PC-9 (cell line): ENCODE measurements around the gene CAV1. TPM values are rescaled to one million over a fixed set of nuclear protein-coding genes. Genes with fewer than 3 reads are reported as not detected.
A peak's percentile ranks its signal among the peaks of the same experiment; 100 is the strongest.

Experiments
- BruUV-seq: library from RNA; stranded (reverse); fragments of 400-500 nt; replicated peaks from 2 replicates; lab custom pipeline; 2021; lab: Mats Ljungman, UMichigan
- CTCF ChIA-PET: fragments of 300-600 bp; sonication (Branson Sonifier 250); formaldehyde crosslinking; loops from one replicate; lab custom pipeline; 2022; ENCODE audit warnings: antibody characterized with exemption; lab: Charles Lee
- POLR2A ChIA-PET: fragments of 300-600 bp; sonication (Branson Sonifier 250); formaldehyde crosslinking; loops from one replicate; lab custom pipeline; 2022; ENCODE audit warnings: antibody characterized with exemption; ENCODE audit not compliant: unreplicated experiment; lab: Charles Lee
- DNase-seq, 2 experiments: peaks; one replicate each; pipeline versions ENCODE4 v3.0.0 to v3.0.0-alpha.2; 2015 to 2022; ENCODE audit warnings: mixed read lengths in 1 of 2
- H2AFZ ChIP-seq: fragments of 200-600 bp; sonication (generic); 2 replicates; pipeline ENCODE4 v1.8.1; 2017; ENCODE audit warnings: antibody characterized with exemption
- H3F3A ChIP-seq: fragments of 200-600 bp; sonication (generic); 2 replicates; pipeline ENCODE4 v1.8.1; 2017; ENCODE audit warnings: antibody characterized with exemption, mild to moderate bottlenecking, low read depth; ENCODE audit not compliant: insufficient read depth
- H3K27ac ChIP-seq: fragments of 200-600 bp; sonication (generic); 2 replicates; pipeline ENCODE4 v1.6.1; 2016; ENCODE audit warnings: mixed run types
- H3K27me3 ChIP-seq: fragments of 200-600 bp; sonication (generic); 2 replicates; pipeline ENCODE4 v1.6.1; 2016; ENCODE audit warnings: low read depth, mixed run types; ENCODE audit not compliant: insufficient read depth
- H3K36me3 ChIP-seq: fragments of 200-600 bp; sonication (generic); 2 replicates; pipeline ENCODE4 v1.6.1; 2016; ENCODE audit warnings: low read depth, mixed run types
- H3K4me1 ChIP-seq: fragments of 200-600 bp; sonication (generic); replicated peaks from 2 replicates; pipeline ENCODE4 v1.6.1; 2016; ENCODE audit warnings: mixed run types; ENCODE audit not compliant: insufficient read depth
- H3K4me2 ChIP-seq: fragments of 200-600 bp; sonication (generic); 2 replicates; pipeline ENCODE4 v1.6.1; 2017; ENCODE audit warnings: mixed run types
- H3K4me3 ChIP-seq: fragments of 200-600 bp; sonication (generic); 2 replicates; pipeline ENCODE4 v1.6.1; 2016; ENCODE audit warnings: mixed run types
- H3K79me2 ChIP-seq: fragments of 200-600 bp; sonication (generic); 2 replicates; pipeline ENCODE4 v1.6.1; 2017; ENCODE audit warnings: low read depth, mixed run types
- H3K9me2 ChIP-seq: fragments of 200-600 bp; sonication (generic); 2 replicates; pipeline ENCODE4 v1.8.1; 2017; ENCODE audit warnings: mild to moderate bottlenecking; ENCODE audit not compliant: insufficient read depth
- H3K9me3 ChIP-seq: fragments of 200-600 bp; sonication (generic); 2 replicates; pipeline ENCODE4 v1.8.1; 2016; ENCODE audit warnings: low read depth; ENCODE audit not compliant: insufficient read depth
- H4K20me1 ChIP-seq: fragments of 200-600 bp; sonication (generic); 2 replicates; pipeline ENCODE4 v1.8.1; 2017; ENCODE audit not compliant: insufficient read depth
- EZH2 ChIP-seq: fragments of 200-600 bp; sonication (generic); IDR thresholded peaks from 2 replicates; pipeline ENCODE4 v1.8.0; 2017; ENCODE audit warnings: antibody characterized with exemption, low read depth
- intact Hi-C: fragments of 100-400 bp; cut with micrococcal nuclease; formaldehyde crosslinking; loops from one replicate; pipeline ENCODE4 v1.10.0; 2022; ENCODE audit not compliant: unreplicated experiment
- total RNA-seq: library from RNA; stranded (reverse); gene quantifications from 2 replicates; pipeline ENCODE4 v1.2.3, GENCODE V29; 2021
- TF ChIP-seq, protein P1 (sequence below): fragments of 200-600 bp; sonication (generic); conservative IDR thresholded peaks from 2 replicates; pipeline ENCODE4 v1.6.1; 2017; ENCODE audit warnings: mixed run types, antibody characterized with exemption, mild to moderate bottlenecking, moderate library complexity

The CAV1 gene
- total RNA-seq, 1 experiment from 2014 or later, result 1,077 TPM

DNA sequence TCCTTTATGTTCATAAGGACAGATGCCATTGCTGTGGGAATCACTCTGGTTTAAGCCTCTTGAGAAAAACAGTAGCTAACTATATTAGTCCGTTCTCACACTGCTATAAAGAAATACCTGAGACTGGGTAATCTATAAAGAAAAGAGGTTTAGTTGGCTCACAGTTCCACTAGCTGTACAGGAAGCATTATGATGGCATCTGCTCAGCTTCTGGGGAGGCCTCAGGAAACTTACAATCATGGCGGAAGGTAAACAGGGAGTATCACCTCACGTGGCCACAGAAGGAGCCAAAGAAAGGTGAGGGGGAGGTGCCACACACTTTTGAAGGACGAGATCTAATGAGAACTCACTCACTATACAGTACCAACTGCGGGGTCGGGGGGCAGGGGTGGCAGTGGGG is 28.2 kb upstream of the CAV1 start:
- H3K27me3 ChIP-seq, result no peaks in the 10 kb centered on the region
- H3K9me3 ChIP-seq, result no peaks in the 10 kb centered on the region
- POLR2A ChIA-PET, result interaction anchor here (0.6 kb wide), 1 partner anchor 127 kb away, joined by 4 read pairs; no protein-coding TSS in a partner anchor
- DNase-seq, result no peak
- peaks cover 20% of the 10 kb centered on the region for H3K79me2 ChIP-seq
- intact Hi-C loops, result no loop called here
- no peak overlapping the region for H3K4me2 ChIP-seq
- no peak overlapping the region for H2AFZ ChIP-seq
- H3K4me1 ChIP-seq, result peaks cover 23% of the 10 kb centered on the region
- no peaks in the 10 kb centered on the region for H3K36me3 ChIP-seq
- no peaks in the 10 kb centered on the region for H4K20me1 ChIP-seq
- CTCF ChIA-PET, result no interaction called here
- no peaks in the 10 kb centered on the region for H3K9me2 ChIP-seq
- H3K4me3 ChIP-seq, result no peak overlapping the region
- no TSS peak for BruUV-seq
- H3F3A ChIP-seq, result peaks cover 31% of the 10 kb centered on the region
- TF ChIP-seq, protein P1, sequence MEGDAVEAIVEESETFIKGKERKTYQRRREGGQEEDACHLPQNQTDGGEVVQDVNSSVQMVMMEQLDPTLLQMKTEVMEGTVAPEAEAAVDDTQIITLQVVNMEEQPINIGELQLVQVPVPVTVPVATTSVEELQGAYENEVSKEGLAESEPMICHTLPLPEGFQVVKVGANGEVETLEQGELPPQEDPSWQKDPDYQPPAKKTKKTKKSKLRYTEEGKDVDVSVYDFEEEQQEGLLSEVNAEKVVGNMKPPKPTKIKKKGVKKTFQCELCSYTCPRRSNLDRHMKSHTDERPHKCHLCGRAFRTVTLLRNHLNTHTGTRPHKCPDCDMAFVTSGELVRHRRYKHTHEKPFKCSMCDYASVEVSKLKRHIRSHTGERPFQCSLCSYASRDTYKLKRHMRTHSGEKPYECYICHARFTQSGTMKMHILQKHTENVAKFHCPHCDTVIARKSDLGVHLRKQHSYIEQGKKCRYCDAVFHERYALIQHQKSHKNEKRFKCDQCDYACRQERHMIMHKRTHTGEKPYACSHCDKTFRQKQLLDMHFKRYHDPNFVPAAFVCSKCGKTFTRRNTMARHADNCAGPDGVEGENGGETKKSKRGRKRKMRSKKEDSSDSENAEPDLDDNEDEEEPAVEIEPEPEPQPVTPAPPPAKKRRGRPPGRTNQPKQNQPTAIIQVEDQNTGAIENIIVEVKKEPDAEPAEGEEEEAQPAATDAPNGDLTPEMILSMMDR, result no peak
- no peak for TF ChIP-seq EZH2
- no peak overlapping the region for H3K27ac ChIP-seq

DNA sequence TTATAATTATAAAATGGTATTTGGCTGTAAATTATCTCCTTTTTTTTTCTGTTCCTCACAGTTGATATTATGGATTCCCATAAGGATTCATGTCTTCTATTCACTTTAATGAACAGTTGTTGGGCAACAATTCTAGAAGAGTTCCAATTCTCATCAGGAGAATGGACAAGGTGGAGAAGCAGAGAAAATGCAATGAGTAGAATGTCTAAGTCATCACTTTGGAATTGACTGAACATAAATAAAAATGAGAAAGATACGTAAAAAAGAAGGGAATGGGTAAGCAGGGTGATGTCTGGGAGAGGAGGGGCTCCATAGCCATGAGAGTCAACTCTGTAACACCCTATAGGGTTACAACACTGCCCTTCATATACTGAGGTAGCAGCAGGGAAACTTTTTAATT is 27.1 kb upstream of the CAV1 start:
- POLR2A ChIA-PET, result interaction anchor here (0.5 kb wide), 1 partner anchor 33 kb away, joined by 3 read pairs; no protein-coding TSS in a partner anchor
- Histone ChIP-seq H3K9me2 (no peaks in the 10 kb centered on the region), H3F3A (peaks cover 31% of the 10 kb centered on the region), H3K4me2 (no peak overlapping the region), H4K20me1 (no peaks in the 10 kb centered on the region), H3K79me2 (peaks cover 31% of the 10 kb centered on the region), H3K36me3 (peaks cover 5% of the 10 kb centered on the region; the same call in 1 of the 2 replicates), H3K27me3 (no peaks in the 10 kb centered on the region), H3K4me3 (no peak overlapping the region), H3K27ac (no peak overlapping the region), H2AFZ (no peak overlapping the region), H3K4me1 (peaks cover 34% of the 10 kb centered on the region), H3K9me3 (no peaks in the 10 kb centered on the region)
- CTCF ChIA-PET, result interaction anchor here (0.6 kb wide), 1 partner anchor 337 kb away, joined by 3 read pairs; no protein-coding TSS in a partner anchor
- DNase-seq, result no peak
- no TSS peak for BruUV-seq
- TF ChIP-seq EZH2, result no peak
- TF ChIP-seq, protein P1, result no peak
- intact Hi-C loops, result loop anchor here (2.0 kb wide), 1 partner anchor 97 kb away; no protein-coding TSS in a partner anchor

DNA sequence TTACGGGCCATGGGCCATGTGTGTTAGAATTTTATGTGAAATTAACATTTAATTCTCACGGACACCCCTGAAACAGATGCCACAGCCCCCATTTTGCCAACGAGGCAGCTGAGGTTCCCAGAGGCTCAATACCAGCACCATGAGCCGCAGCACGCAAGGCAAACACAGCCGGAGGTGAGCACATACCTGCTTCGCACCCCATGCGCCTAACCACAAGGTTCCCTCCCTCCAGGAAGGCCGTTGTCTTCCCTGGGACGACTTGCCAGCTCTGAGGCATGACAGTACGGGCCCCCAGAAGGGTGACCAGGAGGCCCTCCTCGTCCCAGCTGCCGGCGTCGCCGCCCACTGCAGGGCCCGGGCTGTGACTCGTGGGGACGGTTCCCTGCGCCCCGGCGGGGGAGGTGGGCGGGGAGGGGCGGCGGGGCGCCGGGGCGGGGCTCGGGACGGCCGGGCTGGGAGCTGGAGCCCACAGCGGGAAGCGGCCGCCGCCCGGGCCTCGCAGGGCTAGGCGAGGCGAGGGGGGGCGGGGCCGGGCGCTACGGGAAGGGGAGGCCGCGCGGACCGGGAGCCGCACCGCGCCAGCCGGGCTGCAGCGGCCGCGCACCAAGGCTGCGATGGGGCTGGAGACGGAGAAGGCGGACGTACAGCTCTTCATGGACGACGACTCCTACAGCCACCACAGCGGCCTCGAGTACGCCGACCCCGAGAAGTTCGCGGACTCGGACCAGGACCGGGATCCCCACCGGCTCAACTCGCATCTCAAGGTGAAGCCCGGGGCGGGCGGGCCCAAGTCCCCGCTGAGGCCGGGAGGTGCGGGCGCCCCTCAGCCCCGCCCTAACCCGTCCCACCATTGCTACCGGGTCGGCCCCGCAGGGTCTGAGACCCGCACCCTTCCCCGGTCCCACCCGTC is 25.4 kb upstream of the CAV1 start, which contains the start of gene CAV2:
Gene CAV2 (plus strand): TSS at position 571 of the 910 bp plus-strand sequence. CDS start 44 bp downstream, at position 615.
- Histone ChIP-seq H3K4me3 (peak within 1 kb of the TSS; percentile 89), H3F3A (peaks cover 31% of the 10 kb centered on the region), H3K4me2 (peak within 1 kb of the TSS; percentile 94), H3K27me3 (no peaks in the 10 kb centered on the region), H2AFZ (peak within 1 kb of the TSS; percentile 81), H4K20me1 (no peaks in the 10 kb centered on the region), H3K27ac (peak within 1 kb of the TSS; percentile 81), H3K79me2 (peaks cover 37% of the 10 kb centered on the region), H3K4me1 (peaks cover 35% of the 10 kb centered on the region), H3K9me3 (no peaks in the 10 kb centered on the region), H3K9me2 (no peaks in the 10 kb centered on the region), H3K36me3 (peaks cover 7% of the 10 kb centered on the region; the same call in 1 of the 2 replicates)
- intact Hi-C loops, result loop anchor here (1.0 to 2.0 kb wide), 7 partner anchors 25 to 241 kb away; no protein-coding TSS in a partner anchor
- ChIA-PET POLR2A (interaction anchor here (0.6 to 1.1 kb wide), 14 partner anchors 12 to 913 kb away, joined by 3 to 17 read pairs (median 4); no protein-coding TSS in a partner anchor), CTCF (interaction anchor here (1.4 kb wide), 1 partner anchor 27 kb away, joined by 5 read pairs; no protein-coding TSS in a partner anchor)
- TF ChIP-seq, protein P1, result no peak
- no peak for TF ChIP-seq EZH2
- no TSS peak for BruUV-seq
- DNase-seq, result peak; percentile 88 to 95
